Myocyte (in vitro differentiated cells): ENCODE measurements around the gene PDX1. TPM values are rescaled to one million over a fixed set of nuclear protein-coding genes. Genes with fewer than 3 reads are reported as not detected.

Experiments used
- DNase-seq: peaks from one replicate; pipeline ENCODE4 v3.0.0-alpha.2; 2012; ENCODE audit warnings: low read depth
- total RNA-seq: library from RNA; depleted of rRNA; stranded (reverse); fragments of >200 nt; gene quantifications from 2 replicates; pipeline ENCODE4 v1.2.3, GENCODE V29; 2014

Gene PDX1
- total RNA-seq, 1 donor from 2014 or later: not detected

GRCh38 chr13:27921961-27922882 is 2.4 kb downstream of the PDX1 start:
- DNase-seq: no peak

- no peak for DNase-seq
Observed at GRCh38 chr13:27922883-27923612, 3.2 kb downstream of the PDX1 start.

- DNase-seq: no peak
Observed at GRCh38 chr13:27923794-27924528, 4.2 kb downstream of the PDX1 start.

GRCh38 chr13:27924529-27925141 is 4.8 kb downstream of the PDX1 start:
- no peak for DNase-seq

GRCh38 chr13:27925220-27925991 is 5.6 kb downstream of the PDX1 start:
- DNase-seq: no peak

- DNase-seq: no peak
Observed at GRCh38 chr13:27926644-27927434, 7.0 kb downstream of the PDX1 start.

- no peak for DNase-seq
Observed at GRCh38 chr13:27927444-27928352, 7.9 kb downstream of the PDX1 start.

GRCh38 chr13:27928353-27928804 is 8.6 kb downstream of the PDX1 start:
- DNase-seq: no peak

- DNase-seq: no peak
Observed at GRCh38 chr13:27928805-27929753, 9.3 kb downstream of the PDX1 start.

GRCh38 chr13:27929868-27930267 is 10.1 kb downstream of the PDX1 start:
- no peak for DNase-seq

- DNase-seq: no peak
Observed at GRCh38 chr13:27933118-27933517, 13.3 kb downstream of the PDX1 start.

- no peak for DNase-seq
Observed at GRCh38 chr13:27933580-27934328, 14.0 kb downstream of the PDX1 start.

GRCh38 chr13:27942972-27943371 is 23.2 kb downstream of the PDX1 start:
- no peak for DNase-seq

GRCh38 chr13:27952876-27953675 is 33.3 kb downstream of the PDX1 start:
- DNase-seq: no peak

GRCh38 chr13:27953676-27954405 is 34.0 kb downstream of the PDX1 start:
- DNase-seq: peak; percentile 24
